ENCODE results near the gene DLG2. TPM values are rescaled to one million over a fixed set of nuclear protein-coding genes. Genes with fewer than 3 reads are reported as not detected.

Gene DLG2
- total and polyA plus RNA-seq, 9 donors: 2.5 to 20.7 (median 12.0) TPM

GRCh38 chr11:83409476-83409875 is 2217.7 kb downstream of the DLG2 start:
- no peak overlapping the region for H3K27ac ChIP-seq
- H3K4me1 ChIP-seq (ENCODE audit: insufficient read depth): no peaks in the 10 kb centered on the region
- H3K9me3 ChIP-seq: no peaks in the 10 kb centered on the region
- H3K27me3 ChIP-seq: no peaks in the 10 kb centered on the region
- H3K4me3 ChIP-seq: no peak overlapping the region
- no peak for DNase-seq
- 82 to 94% (median 91%) methylated on average over 1 of the region's 1 CpG for WGBS, 3 donors
- TF ChIP-seq POLR2A (IDR thresholded peaks at IDR 0.05) (no peak), CTCF (IDR thresholded peaks at IDR 0.05) (no peak), EP300 (IDR thresholded peaks at IDR 0.05) (no peak)
- H3K36me3 ChIP-seq: no peaks in the 10 kb centered on the region
- intact Hi-C loops (cut with DNase I): no loop called here

- no peak for DNase-seq
- Histone ChIP-seq H3K9me3 (no peaks in the 10 kb centered on the region), H3K27ac (no peak overlapping the region), H3K4me1 (ENCODE audit: insufficient read depth) (no peaks in the 10 kb centered on the region), H3K27me3 (no peaks in the 10 kb centered on the region), H3K4me3 (no peak overlapping the region), H3K36me3 (no peaks in the 10 kb centered on the region)
- TF ChIP-seq EP300 (IDR thresholded peaks at IDR 0.05): no peak
- no peak for TF ChIP-seq POLR2A (IDR thresholded peaks at IDR 0.05)
- TF ChIP-seq CTCF (IDR thresholded peaks at IDR 0.05): no peak
- intact Hi-C loops (cut with DNase I): no loop called here
- whole genome bisulfite sequencing, 3 donors: 47 to 59% (median 57%) methylated on average over 1 of the region's 1 CpG
These were observed 2218.2 kb downstream of the DLG2 start for GRCh38 chr11:83408946-83409345.

Small RNAs within 50 kb of the gene (small RNA-seq; reads per million reads assigned to genes)
- gene RF02112: not detected
- gene RF02113: not detected
- gene RNU6-1292P: not detected

Other genes with a start within 250 kb of the DLG2 start
- gene TMEM126B, start 1.2 kb upstream of the DLG2 start, total RNA-seq: 10 to 100 TPM; 29.5 to 54.0 (median 42.8) TPM
- 10 to 100 TPM; 34.8 to 53.7 TPM for gene TMEM126B, start 1.2 kb upstream of the DLG2 start, polyA plus RNA-seq
- gene TMEM126A, start 20.6 kb upstream of the DLG2 start, total RNA-seq: 10 to 100 TPM; 16.9 to 26.3 (median 21.3) TPM
- gene TMEM126A, start 20.6 kb upstream of the DLG2 start, polyA plus RNA-seq: 10 to 100 TPM; 27.1 to 31.5 TPM
- gene CREBZF, start 37.8 kb upstream of the DLG2 start, total RNA-seq: 10 to 100 TPM; 44.7 to 80.8 (median 55.7) TPM
- gene CREBZF, start 37.8 kb upstream of the DLG2 start, polyA plus RNA-seq: 10 to 100 TPM; 36.4 to 53.6 TPM
- gene CCDC89, start 58.9 kb upstream of the DLG2 start, total RNA-seq: 1 to 10 TPM; 3.2 to 5.9 (median 5.3) TPM
- gene CCDC89, start 58.9 kb upstream of the DLG2 start, polyA plus RNA-seq: 1 to 10 TPM; 2.8 to 3.2 TPM
- 10 to 100 TPM in 2 of 7 donors, 1 to 10 TPM in 5; 4.2 to 13.7 (median 8.2) TPM for gene SYTL2, start 183.8 kb upstream of the DLG2 start, total RNA-seq
- gene SYTL2, start 183.8 kb upstream of the DLG2 start, polyA plus RNA-seq: 10 to 100 TPM in 1 of 2 donors, 1 to 10 TPM in 1; 7.9 to 26.1 TPM
- gene CCDC83, start 228.0 kb upstream of the DLG2 start, total RNA-seq: not detected
- not detected for gene CCDC83, start 228.0 kb upstream of the DLG2 start, polyA plus RNA-seq

All from ovary (tissue), 9 donors.